Thoracic aorta (tissue), 2 donors: ENCODE measurements around the gene RAB3B. TPM values are rescaled to one million over a fixed set of nuclear protein-coding genes. Genes with fewer than 3 reads are reported as not detected.

Experiments
- ATAC-seq: fragments of 150-250 bp; one replicate; pipeline ENCODE4 v1.8.0; 2017; ENCODE audit warnings: low read depth; ENCODE audit not compliant: insufficient number of reproducible peaks, low FRiP score
- DNase-seq: peaks from one replicate; pipeline ENCODE4 v3.0.0-alpha.2; 2020; ENCODE audit warnings: low spot score
- H3K27ac ChIP-seq, 2 donors: fragments of 200-600 bp; sonication (generic); 1 replicate in 1 of 2; 2 replicates in 1 of 2; pipeline ENCODE4 v1.5.1; 2016; ENCODE audit warnings: mild to moderate bottlenecking in 2 of 2, moderate library complexity in 2 of 2
- H3K27me3 ChIP-seq: fragments of 200-600 bp; sonication (generic); replicated peaks from 2 replicates; pipeline ENCODE4 v1.6.0; 2016; ENCODE audit warnings: mild to moderate bottlenecking; ENCODE audit not compliant: insufficient read depth
- H3K36me3 ChIP-seq: fragments of 200-600 bp; sonication (generic); one replicate; pipeline ENCODE4 v1.5.1; 2016
- H3K4me1 ChIP-seq, 2 donors: fragments of 200-600 bp; sonication (generic); 1 replicate in 1 of 2; 2 replicates in 1 of 2; pipeline versions ENCODE4 v1.5.1 to v1.6.0; 2016; ENCODE audit warnings: low read depth in 2 of 2, mild to moderate bottlenecking in 1 of 2; ENCODE audit not compliant: control insufficient read depth in 1 of 2
- H3K4me3 ChIP-seq: fragments of 200-600 bp; sonication (generic); 2 replicates; pipeline ENCODE4 v1.5.1; 2016; ENCODE audit warnings: mild to moderate bottlenecking
- H3K9me3 ChIP-seq: fragments of 200-600 bp; sonication (generic); 2 replicates; pipeline ENCODE4 v1.5.1; 2016
- CTCF ChIP-seq: fragments of 200-600 bp; sonication (generic); IDR thresholded peaks from one replicate; pipeline ENCODE4 v1.5.1; 2019; ENCODE audit warnings: antibody characterized with exemption
- total RNA-seq, 2 donors: library from RNA; depleted of rRNA; stranded (reverse); fragments of >200 nt; gene quantifications; one replicate each; pipeline versions ENCODE4 v1.1.0 to v1.2.3, GENCODE V29; 2016

Gene RAB3B
- total RNA-seq, 2 donors from 2014 or later, result not detected

- ATAC-seq (no peak), DNase-seq (no peak)
- H3K36me3 ChIP-seq, result no peaks in the 10 kb centered on the region
- no peak overlapping the region for H3K27ac ChIP-seq
- H3K4me3 ChIP-seq, result no peak overlapping the region
- H3K9me3 ChIP-seq, result no peaks in the 10 kb centered on the region
- H3K4me1 ChIP-seq, result no peaks in the 10 kb centered on the region
- TF ChIP-seq CTCF, result no peak
- H3K27me3 ChIP-seq, result no peaks in the 10 kb centered on the region
Observed at GRCh38 chr1:51910221-51911000, 80.1 kb downstream of the RAB3B start.

- DNase-seq (no peak), ATAC-seq (no peak)
- Histone ChIP-seq H3K36me3 (no peaks in the 10 kb centered on the region), H3K27me3 (no peaks in the 10 kb centered on the region), H3K4me3 (no peak overlapping the region), H3K9me3 (no peaks in the 10 kb centered on the region), H3K4me1 (no peaks in the 10 kb centered on the region), H3K27ac (no peak overlapping the region)
- TF ChIP-seq CTCF, result no peak
Observed at GRCh38 chr1:51908499-51908898, 82.0 kb downstream of the RAB3B start.

GRCh38 chr1:51907079-51907702 lies 83.3 kb downstream of the RAB3B start:
- Histone ChIP-seq H3K27ac (no peak overlapping the region), H3K36me3 (no peaks in the 10 kb centered on the region), H3K4me1 (no peaks in the 10 kb centered on the region), H3K27me3 (no peaks in the 10 kb centered on the region), H3K9me3 (no peaks in the 10 kb centered on the region), H3K4me3 (no peak overlapping the region)
- no peak for DNase-seq
- no peak for TF ChIP-seq CTCF
- no peak for ATAC-seq

- H3K36me3 ChIP-seq, result no peaks in the 10 kb centered on the region
- H3K27me3 ChIP-seq, result no peaks in the 10 kb centered on the region
- TF ChIP-seq CTCF, result no peak
- H3K27ac ChIP-seq, result no peak overlapping the region
- ATAC-seq, result no peak
- H3K4me3 ChIP-seq, result no peak overlapping the region
- H3K4me1 ChIP-seq, result no peaks in the 10 kb centered on the region
- no peak for DNase-seq
- no peaks in the 10 kb centered on the region for H3K9me3 ChIP-seq
Observed at GRCh38 chr1:51906306-51907078, 84.0 kb downstream of the RAB3B start.

- H3K9me3 ChIP-seq, result no peaks in the 10 kb centered on the region
- ATAC-seq (no peak), DNase-seq (no peak)
- no peaks in the 10 kb centered on the region for H3K27me3 ChIP-seq
- no peaks in the 10 kb centered on the region for H3K36me3 ChIP-seq
- no peak overlapping the region for H3K4me3 ChIP-seq
- no peak overlapping the region for H3K27ac ChIP-seq
- no peak for TF ChIP-seq CTCF
- no peaks in the 10 kb centered on the region for H3K4me1 ChIP-seq
Observed at GRCh38 chr1:51902456-51902855, 88.0 kb downstream of the RAB3B start.
